ENCODE measurements around the gene NSUN3.

DNA sequence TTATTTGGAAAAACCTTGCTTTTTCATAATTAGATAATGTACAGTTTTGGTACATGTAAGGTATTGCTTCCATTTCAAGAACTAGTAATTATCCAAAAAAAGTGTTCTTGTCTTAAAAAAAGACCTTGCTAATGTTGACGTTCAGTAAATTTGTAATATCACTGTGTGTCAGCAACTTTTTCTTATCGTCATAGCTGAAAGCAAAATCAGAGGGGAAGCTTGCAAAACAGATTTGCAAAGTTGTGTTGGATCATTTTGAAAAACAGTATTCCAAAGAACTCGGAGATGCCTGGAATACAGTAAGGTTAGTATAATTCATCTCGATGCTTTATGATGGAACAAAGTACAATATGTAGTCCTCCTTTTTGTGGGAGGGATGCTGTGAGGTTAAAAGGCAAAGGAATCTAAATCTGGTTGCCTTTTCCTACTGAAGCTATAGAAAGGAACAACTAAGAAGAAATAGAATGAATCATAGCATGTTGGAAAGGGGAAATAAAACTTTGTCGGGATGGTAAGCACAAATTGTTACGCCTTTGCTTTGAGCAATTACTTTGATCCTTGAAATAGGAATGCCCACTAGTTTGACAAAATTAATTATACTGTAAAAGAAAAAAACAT, 1.5 kb downstream of the NSUN3 start:
- TF ChIP-seq CTCF (IDR thresholded peaks at IDR 0.05), result no peak
- no peak for TF ChIP-seq POLR2A (IDR thresholded peaks at IDR 0.05)
- no peak for TF ChIP-seq EP300 (IDR thresholded peaks at IDR 0.05)
- no peak for TF ChIP-seq POLR2AphosphoS5 (IDR thresholded peaks at IDR 0.05)

Data from stomach (tissue), 4 donors.